ENCODE data around the gene NTSR2. TPM values are rescaled to one million over a fixed set of nuclear protein-coding genes. Genes with fewer than 3 reads are reported as not detected.

NTSR2 gene
- total and polyA plus RNA-seq, 2 of the 8 experiments (the other 6 are each of a cell fraction or from before 2014, with no cell fraction given): 0.05 TPM; not detected in 1

- Histone ChIP-seq H3K4ac (replicated peaks; ENCODE audit: insufficient read length, low read depth, low read length) (no peak overlapping the region), H2AK5ac (ENCODE audit: low read depth, low read length) (no peak overlapping the region), H2BK120ac (replicated peaks; ENCODE audit: low read depth, low read length) (no peak overlapping the region), H3K27ac (ENCODE audit: low read depth, low read length) (no peak overlapping the region), H3K79me1 (ENCODE audit: low read depth, low read length) (no peaks in the 10 kb centered on the region), H2BK20ac (ENCODE audit: low read length) (no peak overlapping the region), H4K91ac (replicated peaks; ENCODE audit: insufficient read length, low read length) (no peak overlapping the region), H3K9me3 (ENCODE audit: insufficient read depth in 2 of 2, low read depth in 1 of 2, low read length in 1 of 2) (no peaks in the 10 kb centered on the region), H3K4me1 (replicated peaks in 1 of 4; ENCODE audit: control insufficient read depth in 3 of 4, insufficient read depth in 4 of 4, low read length in 3 of 4) (no peaks in the 10 kb centered on the region; a peak in 1 of 7 replicates), H3K27me3 (replicated peaks in 1 of 4; ENCODE audit: control insufficient read depth in 3 of 4, extremely low read depth in 1 of 4, insufficient read depth in 3 of 4, low read length in 3 of 4) (no peaks in the 10 kb centered on the region), H3K36me3 (ENCODE audit: control insufficient read depth in 2 of 4, insufficient read depth in 4 of 4, low read length in 3 of 4) (no peaks in the 10 kb centered on the region), H3K56ac (replicated peaks; ENCODE audit: insufficient read length, low read depth, low read length) (no peak overlapping the region), H3K79me2 (ENCODE audit: control insufficient read depth in 1 of 2, insufficient read depth in 2 of 2, low read length in 2 of 2) (no peaks in the 10 kb centered on the region), H3K14ac (ENCODE audit: insufficient read length) (no peak overlapping the region), H3K4me2 (ENCODE audit: insufficient read depth in 1 of 2, low read depth in 2 of 2, low read length in 2 of 2) (no peak overlapping the region), H3K23ac (ENCODE audit: insufficient read length) (no peak overlapping the region), H3K9ac (replicated peaks in 1 of 4; ENCODE audit: extremely low read depth in 1 of 4, low read depth in 3 of 4, low read length in 3 of 4) (no peak overlapping the region), H3K18ac (ENCODE audit: extremely low read depth, low read length) (no peak overlapping the region), H2AFZ (ENCODE audit: low read length) (no peak overlapping the region), H4K5ac (ENCODE audit: insufficient read length, low read depth, low read length) (no peak overlapping the region), H2BK5ac (ENCODE audit: low read depth, low read length) (no peak overlapping the region), H3K4me3 (ENCODE audit: extremely low read depth in 1 of 4, insufficient read depth in 2 of 4, low read depth in 3 of 4, low read length in 4 of 4) (no peak overlapping the region), H4K8ac (ENCODE audit: extremely low read depth, insufficient read depth, low read length) (no peak overlapping the region), H2BK12ac (ENCODE audit: low read depth, low read length) (no peak overlapping the region), H2BK15ac (ENCODE audit: low read length) (no peak overlapping the region), H3K23me2 (ENCODE audit: low read depth, low read length) (no peaks in the 10 kb centered on the region), H4K20me1 (replicated peaks in 1 of 2; ENCODE audit: control insufficient read depth in 1 of 2, insufficient read depth in 2 of 2, low read length in 2 of 2) (no peaks in the 10 kb centered on the region)
- FAIRE-seq (no peak), DNase-seq (ENCODE audit: low read depth in 1 of 2, low spot score in 2 of 2) (no peak)
- ChIA-PET POLR2A (ENCODE audit: partially characterized antibody) (no interaction called here), CTCF (ENCODE audit: partially characterized antibody) (interaction anchor here (0.6 to 2.4 kb wide), 6 partner anchors 11 to 66 kb away, joined by 3 to 7 read pairs (median 3); no protein-coding TSS in a partner anchor)
- no peak for TF ChIP-seq EZH2 (IDR thresholded peaks at IDR 0.05; ENCODE audit: low read depth, low read length, severe bottlenecking)
- TF ChIP-seq PHF8 (conservative IDR thresholded peaks at IDR 0.05; ENCODE audit: low read depth, low read length): no peak
- no peak for TF ChIP-seq GTF2F1 (IDR thresholded peaks at IDR 0.05; ENCODE audit: borderline replicate concordance, low read depth, low read length)
- WGBS, 2 experiments (ENCODE audit: extremely low coverage in 1 of 2, insufficient coverage in 1 of 2, insufficient read length in 1 of 2, insufficient replicate concordance in 2 of 2, low coverage in 1 of 2, low lambda C conversion rate in 2 of 2, missing lambda C conversion rate in 1 of 2): 91% methylated on average over 5 of the region's 5 CpGs; no CpG with 5 or more reads in 1 of the 2 experiments
These were observed 48.6 kb upstream of the NTSR2 start for GRCh38 chr2:11718606-11719005.
